ENCODE measurements around the gene MATN1.

DNA sequence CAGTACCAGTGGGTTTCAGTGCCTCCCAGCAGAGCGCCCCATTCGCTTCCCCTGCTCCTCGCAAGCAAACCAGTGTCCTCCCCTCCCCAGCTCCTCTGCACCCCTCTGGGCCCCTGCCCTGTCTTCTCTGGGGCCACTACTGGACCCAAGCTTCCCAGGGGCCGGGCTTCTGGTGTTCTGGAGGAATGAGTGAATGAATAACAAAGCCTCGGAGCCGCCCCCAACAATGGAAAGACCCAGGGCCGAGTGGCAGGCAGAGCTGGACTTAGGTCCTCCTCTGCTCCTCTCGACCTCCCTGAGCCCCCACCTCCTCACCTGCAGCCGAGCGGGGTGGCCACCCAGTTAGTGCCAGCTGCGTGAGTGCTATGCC, 37.6 kb downstream of the MATN1 start:
- TF ChIP-seq, protein P1, sequence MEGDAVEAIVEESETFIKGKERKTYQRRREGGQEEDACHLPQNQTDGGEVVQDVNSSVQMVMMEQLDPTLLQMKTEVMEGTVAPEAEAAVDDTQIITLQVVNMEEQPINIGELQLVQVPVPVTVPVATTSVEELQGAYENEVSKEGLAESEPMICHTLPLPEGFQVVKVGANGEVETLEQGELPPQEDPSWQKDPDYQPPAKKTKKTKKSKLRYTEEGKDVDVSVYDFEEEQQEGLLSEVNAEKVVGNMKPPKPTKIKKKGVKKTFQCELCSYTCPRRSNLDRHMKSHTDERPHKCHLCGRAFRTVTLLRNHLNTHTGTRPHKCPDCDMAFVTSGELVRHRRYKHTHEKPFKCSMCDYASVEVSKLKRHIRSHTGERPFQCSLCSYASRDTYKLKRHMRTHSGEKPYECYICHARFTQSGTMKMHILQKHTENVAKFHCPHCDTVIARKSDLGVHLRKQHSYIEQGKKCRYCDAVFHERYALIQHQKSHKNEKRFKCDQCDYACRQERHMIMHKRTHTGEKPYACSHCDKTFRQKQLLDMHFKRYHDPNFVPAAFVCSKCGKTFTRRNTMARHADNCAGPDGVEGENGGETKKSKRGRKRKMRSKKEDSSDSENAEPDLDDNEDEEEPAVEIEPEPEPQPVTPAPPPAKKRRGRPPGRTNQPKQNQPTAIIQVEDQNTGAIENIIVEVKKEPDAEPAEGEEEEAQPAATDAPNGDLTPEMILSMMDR (IDR thresholded peaks at IDR 0.05) = no peak
- TF ChIP-seq POLR2AphosphoS5 (IDR thresholded peaks at IDR 0.05; ENCODE audit: insufficient read depth in 1 of 2, low read depth in 1 of 2) (no peak), POLR2A (IDR thresholded peaks at IDR 0.05) (no peak)
